GM12873 (cell line): ENCODE measurements around the gene GNG14.

Source experiments
- CTCF ChIP-seq: IDR thresholded peaks from 2 replicates; pipeline ENCODE4 v1.5.1; 2012; ENCODE audit warnings: low read depth, mild to moderate bottlenecking, moderate library complexity, low read length, control low read depth; ENCODE audit not compliant: insufficient read depth; ENCODE audit errors: missing control alignments

The GNG14 gene

GRCh38 chr19:12647490-12648071 is 40.2 kb upstream of the GNG14 start:
- no peak for TF ChIP-seq CTCF

GRCh38 chr19:12648088-12648487 is 39.7 kb upstream of the GNG14 start:
- TF ChIP-seq CTCF, result no peak

GRCh38 chr19:12649941-12650340 is 37.9 kb upstream of the GNG14 start:
- TF ChIP-seq CTCF, result no peak

- TF ChIP-seq CTCF, result no peak
Observed at GRCh38 chr19:12652219-12652618, 35.6 kb upstream of the GNG14 start.

GRCh38 chr19:12655546-12655945 is 32.3 kb upstream of the GNG14 start:
- no peak for TF ChIP-seq CTCF

GRCh38 chr19:12656899-12657571 is 30.8 kb upstream of the GNG14 start:
- TF ChIP-seq CTCF, result no peak

- no peak for TF ChIP-seq CTCF
Observed at GRCh38 chr19:12657966-12658365, 29.8 kb upstream of the GNG14 start.
